ENCODE results near the gene RUVBL2.
A peak's percentile ranks its signal among the peaks of the same experiment; 100 is the strongest.

Gene RUVBL2

DNA sequence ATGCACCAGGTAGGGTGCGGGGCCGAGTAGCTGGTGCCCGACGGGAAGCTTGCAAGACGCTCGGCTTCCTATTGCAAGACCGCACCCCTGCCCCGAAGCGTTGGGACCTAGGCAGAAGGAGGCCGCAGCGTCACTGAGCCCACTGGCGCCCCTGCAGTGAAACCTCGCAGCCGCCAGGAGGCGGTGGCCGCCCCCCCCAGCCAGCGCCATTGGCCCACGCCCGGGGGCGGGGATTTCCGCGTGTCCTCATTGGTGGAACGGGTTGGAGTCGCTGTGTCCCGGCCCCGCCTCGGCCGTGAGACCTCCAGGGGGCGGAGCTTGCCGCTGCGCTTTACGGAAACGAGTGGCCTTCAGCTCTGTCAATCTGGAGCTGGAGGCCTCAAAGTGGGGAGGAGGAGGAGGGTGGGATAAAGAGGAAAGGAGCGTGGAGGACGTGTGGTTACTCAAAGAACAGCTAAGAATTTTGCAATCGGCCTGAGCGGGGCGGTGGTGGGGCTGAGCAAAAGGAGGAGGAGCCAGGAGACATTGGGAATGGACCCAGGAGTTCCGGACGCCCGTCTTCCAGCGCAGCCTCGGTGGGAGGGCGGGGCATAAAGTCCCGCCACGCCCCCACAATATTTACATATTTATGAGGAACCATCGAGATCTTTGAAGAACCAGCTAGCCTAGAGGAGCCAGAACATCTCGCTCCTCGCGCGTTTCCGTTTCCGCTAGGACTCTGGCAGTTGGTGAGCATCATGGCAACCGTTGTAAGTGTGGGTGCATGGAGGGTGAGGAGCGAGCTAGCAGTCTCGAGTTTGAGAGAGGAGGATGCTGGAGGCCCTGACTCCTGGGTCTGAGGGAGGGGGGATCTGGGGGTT is at the start of gene RUVBL2, which contains the start of gene GYS1:
Gene RUVBL2 (plus strand): TSS at position 713 of the 860 bp plus-strand sequence. CDS start 25 bp downstream, at position 738.
Gene GYS1 (minus strand): TSS at position 135 of the 860 bp plus-strand sequence. CDS start 197 bp downstream, outside the sequence.
- peak; percentile 99 for DNase-seq (ENCODE audit: low read depth, low spot score)

DNA sequence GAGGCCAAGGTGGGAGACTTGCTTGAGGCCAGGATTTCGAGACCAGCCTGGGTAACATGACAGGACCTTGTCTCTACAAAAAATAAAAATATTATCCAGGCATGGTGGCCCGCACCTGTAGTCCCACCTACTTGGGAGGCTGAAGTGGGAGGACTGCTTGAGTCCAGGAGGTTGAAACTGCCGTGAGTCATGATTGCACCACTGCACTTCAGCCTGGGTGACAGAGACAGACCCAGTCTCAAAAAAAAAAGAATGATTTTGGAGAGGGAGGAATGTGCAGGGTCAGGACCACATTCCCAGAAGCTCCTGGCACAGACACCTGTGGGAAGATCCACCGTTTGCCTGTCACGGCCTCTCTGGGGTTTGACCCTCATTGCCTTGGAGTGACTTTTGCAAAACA is 48.3 kb upstream of the RUVBL2 start:
- DNase-seq (ENCODE audit: low read depth, low spot score) = no peak

- DNase-seq (ENCODE audit: low read depth, low spot score) = no peak
These were observed 47.9 kb upstream of the RUVBL2 start for GRCh38 chr19:48945817-48946216.

- no peak for DNase-seq (ENCODE audit: low read depth, low spot score)
These were observed 47.0 kb upstream of the RUVBL2 start for GRCh38 chr19:48946463-48947257.

DNA sequence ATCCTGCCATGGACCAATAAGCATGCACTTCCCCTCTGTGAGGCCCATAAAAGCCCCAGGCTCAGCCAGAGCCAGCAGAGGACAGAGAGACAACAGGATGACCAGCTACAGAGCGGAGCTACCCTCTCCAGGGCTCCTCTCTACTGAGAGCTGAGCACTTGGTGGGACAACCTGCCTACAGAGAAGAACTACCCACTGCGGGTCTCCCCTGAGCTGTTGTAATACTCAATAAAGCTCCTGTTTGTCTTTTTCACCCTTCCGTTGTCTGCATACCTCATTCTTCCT is 46.5 kb upstream of the RUVBL2 start:
- no peak for DNase-seq (ENCODE audit: low read depth, low spot score)

- no peak for DNase-seq (ENCODE audit: low read depth, low spot score)
These were observed 43.5 kb upstream of the RUVBL2 start for GRCh38 chr19:48950159-48950558.

DNA sequence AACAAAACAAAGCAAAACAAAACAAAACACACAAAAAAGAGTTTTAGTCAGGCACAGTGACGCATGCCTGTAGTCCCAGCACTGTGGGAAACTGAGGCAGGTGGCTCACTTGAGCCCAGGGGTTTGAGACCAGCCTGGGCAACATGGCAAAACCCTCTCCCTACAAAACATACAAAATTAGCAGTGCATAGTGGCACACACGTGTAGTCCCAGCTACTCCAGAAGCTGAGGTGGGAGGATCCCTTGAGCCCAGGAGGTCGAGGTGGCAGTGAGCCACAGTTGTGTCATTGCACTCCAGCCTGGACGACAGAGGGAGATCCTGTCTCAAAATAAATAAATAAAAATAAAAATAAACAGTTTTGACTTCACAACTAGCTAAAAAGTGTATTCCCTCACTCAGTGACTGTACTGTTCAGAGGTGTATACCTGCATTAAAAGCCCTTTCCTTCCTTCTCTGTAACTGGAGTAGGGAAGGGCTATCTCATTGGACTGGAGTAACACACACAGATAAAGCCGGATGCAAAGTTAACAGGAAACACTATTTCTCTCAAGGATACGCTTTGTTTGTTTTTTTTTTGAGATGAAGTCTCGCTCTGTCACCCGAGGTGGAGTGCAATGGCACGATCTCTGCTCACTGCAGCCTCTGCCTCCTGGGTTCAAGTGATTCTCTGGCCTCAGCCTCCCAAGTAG is 42.7 kb upstream of the RUVBL2 start:
- no peak for DNase-seq (ENCODE audit: low read depth, low spot score)

DNA sequence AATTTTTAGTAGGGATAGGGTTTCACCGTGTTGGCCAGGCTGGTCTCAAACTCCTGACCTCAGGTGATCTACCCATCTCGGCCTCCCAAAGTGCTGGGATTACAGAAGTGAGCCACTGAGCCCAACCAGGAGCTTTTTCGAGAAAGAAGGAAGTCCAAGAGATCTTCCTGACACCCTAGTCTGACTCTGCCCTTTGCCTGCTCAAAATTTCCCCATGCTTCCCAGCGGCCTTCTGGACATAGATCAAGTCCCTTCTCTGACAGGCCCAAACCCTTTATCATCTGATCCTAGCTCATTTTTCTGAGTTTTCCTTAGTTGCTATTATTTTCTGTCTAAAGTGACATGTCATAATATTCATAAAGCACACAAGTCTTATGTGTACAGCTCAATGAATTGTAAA is 40.5 kb upstream of the RUVBL2 start:
- no peak for DNase-seq (ENCODE audit: low read depth, low spot score)

DNA sequence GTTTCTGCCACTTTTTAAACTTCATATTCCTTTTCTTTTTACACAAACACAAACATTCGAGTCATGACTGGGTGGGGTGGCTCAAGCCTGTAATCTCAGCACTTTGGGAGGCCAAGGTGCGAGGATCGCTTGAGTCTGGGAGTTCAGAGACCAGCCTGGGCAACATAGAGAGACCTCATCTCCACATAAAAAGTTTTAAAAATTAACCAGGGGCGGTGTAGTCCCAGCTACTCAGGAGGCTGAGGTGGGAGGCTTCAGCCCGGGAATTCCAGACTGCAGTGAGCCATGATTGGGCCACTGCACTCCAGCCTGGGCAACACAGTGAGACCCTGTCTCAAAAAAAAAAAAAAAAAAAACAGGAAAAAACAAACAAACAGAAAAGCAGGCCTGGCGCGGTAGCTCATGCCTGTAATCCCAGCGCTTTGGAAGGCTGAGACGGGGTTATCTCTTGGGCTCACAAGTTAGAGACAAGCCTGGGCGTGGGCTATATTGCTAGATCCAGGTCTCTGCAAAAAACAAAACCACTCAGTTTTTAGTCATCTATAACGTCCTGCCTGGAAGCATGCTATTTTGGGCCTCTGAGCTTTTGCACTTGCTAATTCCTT is 39.6 kb upstream of the RUVBL2 start:
- no peak for DNase-seq (ENCODE audit: low read depth, low spot score)

DNA sequence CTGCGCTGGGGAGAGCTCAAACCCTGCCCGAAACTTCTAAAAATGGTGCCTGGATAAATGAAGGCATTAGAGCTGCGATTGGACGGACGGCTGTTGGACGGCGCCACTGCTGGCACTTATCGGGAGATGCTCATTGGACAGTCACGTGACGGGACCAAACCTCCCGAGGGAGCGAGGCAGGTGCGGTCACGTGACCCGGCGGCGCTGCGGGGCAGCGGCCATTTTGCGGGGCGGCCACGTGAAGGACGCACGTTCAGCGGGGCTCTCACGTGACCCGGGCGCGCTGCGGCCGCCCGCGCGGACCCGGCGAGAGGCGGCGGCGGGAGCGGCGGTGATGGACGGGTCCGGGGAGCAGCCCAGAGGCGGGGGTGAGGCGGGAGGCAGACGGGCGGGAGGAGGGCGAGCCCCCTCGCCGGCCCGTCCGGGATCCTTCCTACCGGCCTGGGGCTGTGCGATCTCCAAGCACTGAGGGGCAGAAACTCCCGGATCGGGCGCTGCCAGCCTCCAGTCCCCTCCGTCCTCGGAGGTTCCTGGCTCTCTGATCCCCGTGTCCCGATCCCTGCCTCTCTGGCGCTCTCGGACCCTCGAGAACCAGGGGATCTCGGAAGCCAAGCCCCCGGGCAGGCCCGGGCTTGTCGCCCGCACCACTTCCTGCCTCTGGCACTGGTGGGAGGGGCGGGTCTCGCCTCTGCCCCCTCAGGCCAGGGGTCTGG is 38.9 kb upstream of the RUVBL2 start, which contains the start of gene BAX:
Gene BAX (plus strand): TSS at position 281 of the 713 bp plus-strand sequence. CDS start 54 bp downstream, at position 335.
- DNase-seq (ENCODE audit: low read depth, low spot score) = peak; percentile 91

- no peak for DNase-seq (ENCODE audit: low read depth, low spot score)
These were observed 38.3 kb upstream of the RUVBL2 start for GRCh38 chr19:48955308-48955958.

DNA sequence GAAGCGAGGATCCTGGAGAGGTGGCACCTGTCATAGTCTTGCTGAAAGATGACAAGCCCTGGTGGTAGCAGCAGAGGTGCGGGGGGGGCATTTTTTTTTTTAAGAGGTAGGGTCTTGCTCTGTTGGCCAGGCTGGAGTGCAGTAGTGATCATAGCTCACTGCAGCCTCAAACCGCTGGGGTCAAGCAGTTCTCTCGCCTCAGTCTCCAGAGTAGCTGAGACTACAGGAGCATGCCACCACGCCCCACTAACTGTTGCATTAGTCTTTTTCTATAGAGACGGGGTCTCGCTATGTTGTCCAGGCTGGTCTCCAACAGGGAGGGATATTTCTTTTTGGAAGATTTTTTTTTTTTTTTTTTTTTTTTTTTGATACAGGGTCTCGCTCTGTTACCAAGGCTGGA is 35.7 kb upstream of the RUVBL2 start:
- no peak for DNase-seq (ENCODE audit: low read depth, low spot score)

- DNase-seq (ENCODE audit: low read depth, low spot score) = no peak
These were observed 34.1 kb upstream of the RUVBL2 start for GRCh38 chr19:48959341-48960239.

- no peak for DNase-seq (ENCODE audit: low read depth, low spot score)
These were observed 32.5 kb upstream of the RUVBL2 start for GRCh38 chr19:48961051-48961649.

DNA sequence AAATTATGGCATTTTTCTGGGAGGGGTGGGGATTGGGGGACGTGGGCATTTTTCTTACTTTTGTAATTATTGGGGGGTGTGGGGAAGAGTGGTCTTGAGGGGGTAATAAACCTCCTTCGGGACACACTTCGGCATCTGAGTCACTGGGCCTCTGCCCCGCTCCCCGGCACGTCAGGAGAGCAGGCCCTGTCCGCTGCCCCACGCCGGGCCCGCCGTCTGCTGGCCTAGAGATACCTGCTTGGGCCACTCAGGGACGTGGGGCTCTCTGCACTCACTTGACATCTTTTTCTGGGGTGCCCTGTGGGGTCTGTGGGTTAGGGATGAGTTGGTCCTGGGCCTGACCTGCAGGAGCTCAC is 32.0 kb upstream of the RUVBL2 start:
- DNase-seq (ENCODE audit: low read depth, low spot score) = no peak

DNA sequence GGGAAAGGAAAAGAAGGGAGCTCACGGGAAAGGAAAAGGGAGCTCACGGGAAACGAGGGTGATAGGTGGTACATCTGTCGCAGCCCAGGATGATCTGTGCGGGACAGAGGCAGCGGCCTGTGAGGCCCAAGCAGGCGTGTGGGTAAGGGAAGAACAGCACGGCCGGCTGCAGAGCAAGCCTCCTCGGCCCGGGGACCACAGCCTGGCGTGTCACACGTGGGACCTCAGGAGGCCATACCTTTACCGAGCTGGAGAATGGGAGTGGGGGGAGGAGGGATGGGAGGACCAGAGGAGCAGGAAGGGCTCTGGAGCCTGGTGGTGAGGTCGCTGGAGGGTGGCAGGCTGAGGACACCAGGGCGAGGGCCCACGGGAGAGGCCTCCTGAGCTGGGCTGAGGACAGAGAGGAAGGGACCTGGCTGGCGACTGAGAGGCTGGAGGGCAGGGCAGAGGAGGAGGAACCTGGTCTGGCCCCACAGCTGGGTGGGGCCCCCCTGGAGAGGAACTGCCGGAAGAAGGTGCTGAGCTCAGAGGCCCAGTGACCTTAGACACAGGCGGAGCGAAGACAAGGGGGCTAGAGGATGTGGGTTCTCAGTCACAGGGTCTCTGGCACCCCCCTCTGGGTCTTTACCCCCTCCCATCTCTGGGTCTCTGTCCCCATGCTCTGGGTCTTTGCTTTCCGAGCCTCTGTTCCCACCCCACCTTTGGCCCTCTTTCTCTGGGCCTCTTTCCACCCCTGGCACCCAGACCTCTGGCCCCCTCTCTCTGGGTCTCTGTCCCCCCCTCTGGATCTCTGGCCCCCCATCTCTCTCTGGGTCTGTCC is 31.4 kb upstream of the RUVBL2 start:
- no peak for DNase-seq (ENCODE audit: low read depth, low spot score)

DNA sequence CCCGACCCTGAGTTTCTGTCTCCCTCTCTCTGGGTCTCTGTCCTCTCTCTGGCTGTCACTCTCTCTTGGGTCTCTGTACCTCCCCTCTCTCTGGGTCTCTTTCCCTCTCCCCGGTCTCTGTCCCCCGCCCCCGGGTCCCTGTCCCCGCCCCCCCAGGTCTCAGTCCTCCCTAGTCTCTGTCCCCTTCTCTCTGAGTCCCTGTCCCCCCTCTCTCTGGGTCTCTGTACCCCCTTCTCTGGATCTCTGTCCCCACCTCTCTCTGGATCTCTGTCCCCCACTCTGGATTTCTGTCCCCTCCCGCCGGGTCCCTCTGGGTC is 30.9 kb upstream of the RUVBL2 start:
- no peak for DNase-seq (ENCODE audit: low read depth, low spot score)

All from smooth muscle cell of the brain vasculature (primary cell).